Measurements from ENCODE around the gene CCR2.

- TF ChIP-seq EZH2 (IDR thresholded peaks at IDR 0.05; ENCODE audit: borderline replicate concordance, insufficient read depth, low read length, poor library complexity, severe bottlenecking) (no peak), CTCF (IDR thresholded peaks at IDR 0.05; ENCODE audit: poor library complexity, severe bottlenecking) (no peak), TAF1 (IDR thresholded peaks at IDR 0.05; ENCODE audit: low read depth) (no peak)
Measured at GRCh38 chr3:46395766-46396530, 42.0 kb downstream of the CCR2 start.

All from neural cell (in vitro differentiated cells).